ENCODE data around the gene COG6. TPM values are rescaled to one million over a fixed set of nuclear protein-coding genes. Genes with fewer than 3 reads are reported as not detected.

The COG6 gene
- total and polyA plus RNA-seq, 2 of the 4 experiments (the other 2 are of a cell fraction), result 22.8 to 37.5 TPM

DNA sequence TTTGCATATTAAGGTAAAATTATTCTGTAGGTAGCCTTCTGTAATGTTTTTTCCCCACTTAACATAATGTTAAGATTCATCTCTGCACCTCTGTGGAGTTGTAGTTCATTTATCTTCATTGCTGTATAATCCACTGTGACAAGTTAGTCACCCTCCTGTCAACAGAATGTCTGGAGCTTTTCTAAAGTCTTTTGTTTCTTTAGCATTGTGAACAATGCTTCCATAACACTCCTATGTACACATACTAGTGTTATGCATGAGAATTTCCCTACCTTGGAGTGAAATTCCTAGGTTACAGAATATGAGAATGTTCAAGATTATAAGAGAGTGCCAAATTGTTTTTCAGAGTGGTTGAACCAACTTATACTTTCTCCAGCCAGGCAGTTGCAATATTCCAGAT lies 113.5 kb downstream of the COG6 start:
- Histone ChIP-seq H4K5ac (ENCODE audit: low read depth, low read length) (no peak overlapping the region), H4K8ac (ENCODE audit: low read depth in 2 of 2, low read length in 2 of 2) (no peak overlapping the region), H2BK5ac (ENCODE audit: low read depth, low read length, poor library complexity, severe bottlenecking) (no peak overlapping the region), H4K20me1 (ENCODE audit: insufficient read depth, low read length) (no peaks in the 10 kb centered on the region), H3K9me1 (ENCODE audit: insufficient read depth, low read length) (no peaks in the 10 kb centered on the region), H2BK15ac (ENCODE audit: low read depth, low read length) (no peak overlapping the region), H4K91ac (ENCODE audit: insufficient read depth, low read depth, low read length) (no peak overlapping the region), H3K4ac (ENCODE audit: low read depth, low read length) (no peak overlapping the region), H3K9me3 (ENCODE audit: control insufficient read depth, insufficient read depth, low read length) (no peaks in the 10 kb centered on the region), H2BK120ac (ENCODE audit: low read depth, low read length) (no peak overlapping the region), H3K27ac (ENCODE audit: insufficient read depth, low read length) (no peak overlapping the region), H2AFZ (replicated peaks; ENCODE audit: low read length, poor library complexity) (no peak overlapping the region), H3K9ac (ENCODE audit: low read depth, low read length) (no peak overlapping the region), H3K23ac (ENCODE audit: low read depth, low read length) (no peak overlapping the region), H3K4me2 (ENCODE audit: low read depth, low read length) (no peak overlapping the region), H2AK9ac (replicated peaks; ENCODE audit: low read depth, low read length, poor library complexity) (no peak overlapping the region), H3K4me3 (ENCODE audit: insufficient read depth, low read depth, low read length) (no peak overlapping the region), H3K79me1 (ENCODE audit: low read depth in 1 of 2, low read length in 2 of 2) (no peaks in the 10 kb centered on the region), H3K36me3 (ENCODE audit: control insufficient read depth, insufficient read depth, low read length) (no peaks in the 10 kb centered on the region), H2BK20ac (ENCODE audit: low read depth, low read length) (no peak overlapping the region), H2AK5ac (ENCODE audit: low read depth, low read length) (no peak overlapping the region), H3K56ac (ENCODE audit: extremely low read depth, insufficient read depth, low read length) (no peak overlapping the region), H3K18ac (ENCODE audit: low read depth, low read length) (no peak overlapping the region), H3K14ac (replicated peaks; ENCODE audit: low read depth, low read length) (no peak overlapping the region), H3K4me1 (ENCODE audit: control insufficient read depth, insufficient read depth, low read length) (peaks cover 2% of the 10 kb centered on the region), H3K27me3 (ENCODE audit: control insufficient read depth, insufficient read depth, low read length) (no peaks in the 10 kb centered on the region)
- TF ChIP-seq MAFK (IDR thresholded peaks at IDR 0.05; ENCODE audit: low read depth, low read length), result no peak
- TF ChIP-seq RFX5 (IDR thresholded peaks at IDR 0.05; ENCODE audit: low read depth, low read length), result no peak
- no peak for TF ChIP-seq CTCF (conservative IDR thresholded peaks at IDR 0.05; ENCODE audit: low read depth, low read length)
- no peak for TF ChIP-seq BHLHE40 (IDR thresholded peaks at IDR 0.05; ENCODE audit: low read depth, low read length)
- TF ChIP-seq CEBPB (IDR thresholded peaks at IDR 0.05; ENCODE audit: low read depth, low read length), result no peak
- no peak for TF ChIP-seq FOS (IDR thresholded peaks at IDR 0.05; ENCODE audit: low read depth, low read length)
- TF ChIP-seq USF2 (IDR thresholded peaks at IDR 0.05; ENCODE audit: low read depth, low read length), result no peak
- dilution Hi-C loops (cut with HindIII; ENCODE audit: low sequenced_read_pairs, unreplicated experiment), result no loop called here
- POLR2A ChIA-PET (ENCODE audit: unreplicated experiment), result no interaction called here
- intact Hi-C loops (cut with micrococcal nuclease), result no loop called here
- DNase-seq (no peak), ATAC-seq (ENCODE audit: low read depth) (no peak)
- in situ Hi-C loops (cut with MboI; ENCODE audit: low sequenced_read_pairs), result no loop called here
- no TSS peak for BruUV-seq (replicated peaks)
- CTCF ChIA-PET, result no interaction called here

All from IMR-90 (cell line).